ENCODE results near the gene CAB39L. TPM values are rescaled to one million over a fixed set of nuclear protein-coding genes. Genes with fewer than 3 reads are reported as not detected.

CAB39L gene
- total and polyA plus RNA-seq, 9 of the 15 experiments (the other 6 are each of a cell fraction or from before 2014, with no cell fraction given), result 1.1 to 4.2 (median 2.6) TPM

- TF ChIP-seq HMBOX1 (IDR thresholded peaks at IDR 0.05) (no peak), MAFF (IDR thresholded peaks at IDR 0.05; ENCODE audit: low read length) (no peak), TCF7 (IDR thresholded peaks at IDR 0.05; ENCODE audit: borderline replicate concordance) (no peak), TCF3 (CRISPR knock-in tag; IDR thresholded peaks at IDR 0.05) (peak; percentile 56), HMGN3 (IDR thresholded peaks at IDR 0.05; ENCODE audit: borderline replicate concordance, extremely low read depth, insufficient read length, low read depth, low read length) (no peak), FOSL1 (tag; conservative IDR thresholded peaks at IDR 0.05) (peak; percentile 49; the same call in 1 of the 2 replicates), C11orf30 (IDR thresholded peaks at IDR 0.05; ENCODE audit: low read depth) (peak; percentile 51; the same call in 1 of the 2 replicates), ELF1 (tag; IDR thresholded peaks at IDR 0.05) (no peak), SMARCA4 (IDR thresholded peaks at IDR 0.05) (peak; percentile 87), HOMEZ (CRISPR knock-in tag; IDR thresholded peaks at IDR 0.05) (no peak), ZFX (CRISPR knock-in tag; IDR thresholded peaks at IDR 0.05) (no peak), ZNF561 (CRISPR knock-in tag; conservative IDR thresholded peaks at IDR 0.05) (no peak)
- TF ChIP-seq, protein P1, sequence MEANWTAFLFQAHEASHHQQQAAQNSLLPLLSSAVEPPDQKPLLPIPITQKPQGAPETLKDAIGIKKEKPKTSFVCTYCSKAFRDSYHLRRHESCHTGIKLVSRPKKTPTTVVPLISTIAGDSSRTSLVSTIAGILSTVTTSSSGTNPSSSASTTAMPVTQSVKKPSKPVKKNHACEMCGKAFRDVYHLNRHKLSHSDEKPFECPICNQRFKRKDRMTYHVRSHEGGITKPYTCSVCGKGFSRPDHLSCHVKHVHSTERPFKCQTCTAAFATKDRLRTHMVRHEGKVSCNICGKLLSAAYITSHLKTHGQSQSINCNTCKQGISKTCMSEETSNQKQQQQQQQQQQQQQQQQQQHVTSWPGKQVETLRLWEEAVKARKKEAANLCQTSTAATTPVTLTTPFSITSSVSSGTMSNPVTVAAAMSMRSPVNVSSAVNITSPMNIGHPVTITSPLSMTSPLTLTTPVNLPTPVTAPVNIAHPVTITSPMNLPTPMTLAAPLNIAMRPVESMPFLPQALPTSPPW (CRISPR knock-in tag; IDR thresholded peaks at IDR 0.05), result no peak
- TF ChIP-seq, protein P2, sequence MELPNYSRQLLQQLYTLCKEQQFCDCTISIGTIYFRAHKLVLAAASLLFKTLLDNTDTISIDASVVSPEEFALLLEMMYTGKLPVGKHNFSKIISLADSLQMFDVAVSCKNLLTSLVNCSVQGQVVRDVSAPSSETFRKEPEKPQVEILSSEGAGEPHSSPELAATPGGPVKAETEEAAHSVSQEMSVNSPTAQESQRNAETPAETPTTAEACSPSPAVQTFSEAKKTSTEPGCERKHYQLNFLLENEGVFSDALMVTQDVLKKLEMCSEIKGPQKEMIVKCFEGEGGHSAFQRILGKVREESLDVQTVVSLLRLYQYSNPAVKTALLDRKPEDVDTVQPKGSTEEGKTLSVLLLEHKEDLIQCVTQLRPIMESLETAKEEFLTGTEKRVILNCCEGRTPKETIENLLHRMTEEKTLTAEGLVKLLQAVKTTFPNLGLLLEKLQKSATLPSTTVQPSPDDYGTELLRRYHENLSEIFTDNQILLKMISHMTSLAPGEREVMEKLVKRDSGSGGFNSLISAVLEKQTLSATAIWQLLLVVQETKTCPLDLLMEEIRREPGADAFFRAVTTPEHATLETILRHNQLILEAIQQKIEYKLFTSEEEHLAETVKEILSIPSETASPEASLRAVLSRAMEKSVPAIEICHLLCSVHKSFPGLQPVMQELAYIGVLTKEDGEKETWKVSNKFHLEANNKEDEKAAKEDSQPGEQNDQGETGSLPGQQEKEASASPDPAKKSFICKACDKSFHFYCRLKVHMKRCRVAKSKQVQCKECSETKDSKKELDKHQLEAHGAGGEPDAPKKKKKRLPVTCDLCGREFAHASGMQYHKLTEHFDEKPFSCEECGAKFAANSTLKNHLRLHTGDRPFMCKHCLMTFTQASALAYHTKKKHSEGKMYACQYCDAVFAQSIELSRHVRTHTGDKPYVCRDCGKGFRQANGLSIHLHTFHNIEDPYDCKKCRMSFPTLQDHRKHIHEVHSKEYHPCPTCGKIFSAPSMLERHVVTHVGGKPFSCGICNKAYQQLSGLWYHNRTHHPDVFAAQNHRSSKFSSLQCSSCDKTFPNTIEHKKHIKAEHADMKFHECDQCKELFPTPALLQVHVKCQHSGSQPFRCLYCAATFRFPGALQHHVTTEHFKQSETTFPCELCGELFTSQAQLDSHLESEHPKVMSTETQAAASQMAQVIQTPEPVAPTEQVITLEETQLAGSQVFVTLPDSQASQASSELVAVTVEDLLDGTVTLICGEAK (IDR thresholded peaks at IDR 0.05), result no peak
- TF ChIP-seq, protein P2 (CRISPR knock-in tag; IDR thresholded peaks at IDR 0.05), result no peak
These were observed 127.9 kb downstream of the CAB39L start (continued) for GRCh38 chr13:49315756-49316482.

All from K562 (cell line).